Posterior vena cava (tissue), 2 donors: ENCODE measurements around the gene TESK2. TPM values are rescaled to one million over a fixed set of nuclear protein-coding genes. Genes with fewer than 3 reads are reported as not detected.
"Not testable (repeated sequence)": the region's sequence is repeated elsewhere in the genome, so short reads cannot be mapped to it uniquely, and the experiment has no call there.

Experiments
- DNase-seq: peaks from one replicate; pipeline ENCODE4 v3.0.0-alpha.2; 2020; ENCODE audit warnings: low spot score
- intact Hi-C, 2 donors: fragments of 100-400 bp; cut with DNase I; formaldehyde crosslinking; loops; one replicate each; pipeline versions ENCODE4 v1.14.1 to v1.14.2; 2022 to 2023
- total RNA-seq, 2 donors: library from RNA; stranded (reverse); fragmentation: NEBNext Ultra II Directional; extraction: Animal tissue kit (Norgen Biotek cat#: 25700); gene quantifications; one replicate each; pipeline ENCODE4 v1.2.1, GENCODE V29; 2021
- donor health status: DM: yes; HTN: yes; CAD: no.
- donor health status: DM: yes; HTN: yes; CAD: no.

TESK2 gene
- total RNA-seq, 2 donors from 2014 or later: 2.8 to 3.0 TPM

DNA sequence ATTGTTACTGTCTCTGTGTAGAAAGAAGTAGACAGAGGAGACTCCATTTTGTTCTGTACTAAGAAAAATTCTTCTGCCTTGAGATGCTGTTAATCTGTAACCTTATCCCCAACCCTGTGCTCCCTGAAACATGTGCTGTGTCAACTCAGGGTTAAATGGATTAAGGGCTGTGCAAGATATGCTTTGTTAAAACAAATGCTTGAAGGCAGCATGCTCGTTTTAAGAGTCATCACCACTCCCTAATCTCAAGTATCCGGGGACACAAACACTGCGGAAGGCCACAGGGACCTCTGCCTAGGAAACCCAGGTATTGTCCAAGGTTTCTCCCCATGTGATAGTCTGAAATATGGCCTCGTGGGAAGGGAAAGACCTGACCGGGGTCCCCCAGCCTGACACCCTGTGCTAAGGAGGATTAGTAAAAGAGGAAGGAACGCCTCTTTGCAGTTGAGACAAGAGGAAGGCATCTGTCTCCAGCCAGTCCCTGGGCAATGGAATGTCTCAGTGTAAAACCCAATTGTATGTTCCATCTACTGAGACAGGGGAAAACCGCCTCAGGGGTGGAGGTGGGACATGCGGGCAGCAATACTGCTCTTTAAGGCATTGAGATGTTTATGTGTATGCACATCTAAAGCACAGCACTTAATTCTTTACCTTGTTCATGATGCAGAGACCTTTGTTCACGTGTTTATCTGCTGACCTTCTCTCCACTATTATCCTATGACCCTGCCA, 22.7 kb upstream of the TESK2 start:
- DNase-seq: not testable (repeated sequence)
- intact Hi-C loops: loop anchor here in 1 of 2 donors (10.0 kb wide), 1 partner anchor 1181 kb away; no protein-coding TSS in a partner anchor

- DNase-seq: no peak
- intact Hi-C loops: loop anchor here in 1 of 2 donors (10.0 kb wide), 1 partner anchor 1182 kb away; no protein-coding TSS in a partner anchor
Measured at GRCh38 chr1:45512641-45513054, 21.7 kb upstream of the TESK2 start.

- intact Hi-C loops: loop anchor here in 1 of 2 donors (10.0 kb wide), 1 partner anchor 1184 kb away; no protein-coding TSS in a partner anchor
- no peak for DNase-seq
Measured at GRCh38 chr1:45510972-45511527, 20.1 kb upstream of the TESK2 start.

DNA sequence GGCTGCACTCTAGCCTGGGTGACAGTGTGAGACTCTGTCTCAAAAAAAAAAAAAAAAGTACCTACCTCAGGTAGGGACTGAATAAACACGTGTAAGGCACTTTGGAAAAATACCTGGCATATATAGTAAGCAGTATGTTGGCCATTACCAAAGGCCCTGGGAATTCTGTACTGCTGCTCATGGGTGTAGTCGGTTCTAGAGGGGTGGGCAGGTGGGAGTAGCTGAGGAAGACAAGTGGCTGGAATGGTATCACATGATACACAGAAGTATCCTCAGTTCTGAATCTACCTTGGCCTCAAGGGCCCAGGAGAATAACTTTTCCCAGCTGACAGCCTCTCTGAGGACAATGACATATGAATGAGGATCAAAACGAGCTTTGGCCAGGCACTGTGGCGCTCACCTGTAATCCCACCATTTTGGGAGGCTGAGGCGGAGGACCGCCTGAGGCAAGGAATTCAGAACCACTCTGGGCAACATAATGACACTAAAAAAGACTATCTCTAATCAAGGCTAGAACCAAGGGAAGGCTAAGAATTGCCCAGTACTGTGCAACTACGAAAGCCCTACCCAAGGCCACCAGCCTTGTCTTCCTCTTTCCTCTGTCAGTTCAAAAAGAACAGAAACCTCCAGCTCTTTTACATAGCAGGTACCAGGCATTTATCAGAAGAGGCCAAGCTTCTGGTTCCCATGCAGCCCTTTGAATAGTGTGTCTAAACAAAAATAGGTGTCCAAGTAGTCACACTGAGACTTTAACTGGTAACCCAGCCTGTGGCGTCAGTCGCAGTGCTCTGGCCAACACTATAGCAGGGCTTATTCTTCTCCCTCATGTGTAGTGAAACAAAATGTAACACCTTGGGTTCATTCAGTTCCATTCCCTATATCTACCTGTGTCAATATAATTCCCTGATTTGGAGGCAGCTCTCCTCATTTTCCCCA, 19.3 kb upstream of the TESK2 start:
- no peak for DNase-seq

DNA sequence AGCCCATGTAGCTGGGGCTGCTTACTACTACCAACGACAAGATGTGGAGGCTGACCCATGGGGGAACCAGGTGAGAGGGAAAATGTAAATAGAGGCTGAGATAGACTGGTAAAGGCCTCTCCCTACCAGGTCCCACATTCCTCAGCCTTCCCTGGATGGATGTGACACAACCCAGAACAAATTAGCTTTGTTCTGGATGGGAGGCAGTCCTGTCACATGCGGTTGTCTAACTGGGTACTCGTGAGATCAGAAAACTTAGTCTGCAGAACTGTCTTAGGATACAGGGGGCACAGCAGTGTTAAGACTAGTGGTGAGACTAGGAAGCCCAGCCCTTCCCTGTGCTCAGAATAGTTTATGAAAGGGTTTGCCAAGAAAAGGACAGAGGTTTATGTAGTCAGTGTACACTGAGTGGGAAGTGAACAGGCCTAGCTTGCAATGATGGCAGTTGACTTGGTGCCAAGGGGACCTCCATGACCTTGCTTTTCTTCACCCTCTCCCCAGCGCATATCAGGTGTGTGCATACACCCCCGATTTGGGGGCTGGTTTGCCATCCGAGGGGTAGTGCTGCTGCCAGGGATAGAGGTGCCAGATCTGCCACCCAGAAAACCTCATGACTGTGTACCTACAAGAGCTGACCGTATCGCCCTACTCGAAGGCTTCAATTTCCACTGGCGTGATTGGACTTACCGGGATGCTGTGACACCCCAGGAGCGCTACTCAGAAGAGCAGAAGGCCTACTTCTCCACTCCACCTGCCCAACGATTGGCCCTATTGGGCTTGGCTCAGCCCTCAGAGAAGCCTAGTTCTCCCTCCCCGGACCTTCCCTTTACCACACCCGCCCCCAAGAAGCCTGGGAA, 17.6 kb upstream of the TESK2 start:
- intact Hi-C loops: no loop called here
- no peak for DNase-seq

More for the DNA sequence above, 19.3 kb upstream of the TESK2 start:
- intact Hi-C loops: loop anchor here in 1 of 2 donors (10.0 kb wide), 1 partner anchor 1184 kb away; no protein-coding TSS in a partner anchor

DNA sequence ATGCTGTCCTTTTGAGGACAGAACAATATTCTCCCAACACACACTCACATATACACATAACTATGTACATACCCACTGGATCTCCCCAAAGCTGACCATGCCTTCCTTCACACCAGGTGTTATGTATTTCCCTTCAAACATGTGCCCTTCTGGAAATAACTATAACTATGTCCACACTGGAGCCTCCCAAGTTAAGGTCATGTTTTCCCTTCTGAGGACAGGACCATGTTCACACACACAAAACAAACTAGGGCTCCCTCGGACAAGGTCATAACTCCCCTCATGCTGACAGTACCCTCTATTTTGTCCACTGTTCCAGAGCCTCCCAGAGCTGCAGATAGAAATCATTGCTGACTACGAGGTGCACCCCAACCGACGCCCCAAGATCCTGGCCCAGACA, 16.9 kb upstream of the TESK2 start:
- DNase-seq: no peak
- intact Hi-C loops: no loop called here

GRCh38 chr1:45507195-45507594, 16.2 kb upstream of the TESK2 start:
- intact Hi-C loops: no loop called here
- no peak for DNase-seq

DNA sequence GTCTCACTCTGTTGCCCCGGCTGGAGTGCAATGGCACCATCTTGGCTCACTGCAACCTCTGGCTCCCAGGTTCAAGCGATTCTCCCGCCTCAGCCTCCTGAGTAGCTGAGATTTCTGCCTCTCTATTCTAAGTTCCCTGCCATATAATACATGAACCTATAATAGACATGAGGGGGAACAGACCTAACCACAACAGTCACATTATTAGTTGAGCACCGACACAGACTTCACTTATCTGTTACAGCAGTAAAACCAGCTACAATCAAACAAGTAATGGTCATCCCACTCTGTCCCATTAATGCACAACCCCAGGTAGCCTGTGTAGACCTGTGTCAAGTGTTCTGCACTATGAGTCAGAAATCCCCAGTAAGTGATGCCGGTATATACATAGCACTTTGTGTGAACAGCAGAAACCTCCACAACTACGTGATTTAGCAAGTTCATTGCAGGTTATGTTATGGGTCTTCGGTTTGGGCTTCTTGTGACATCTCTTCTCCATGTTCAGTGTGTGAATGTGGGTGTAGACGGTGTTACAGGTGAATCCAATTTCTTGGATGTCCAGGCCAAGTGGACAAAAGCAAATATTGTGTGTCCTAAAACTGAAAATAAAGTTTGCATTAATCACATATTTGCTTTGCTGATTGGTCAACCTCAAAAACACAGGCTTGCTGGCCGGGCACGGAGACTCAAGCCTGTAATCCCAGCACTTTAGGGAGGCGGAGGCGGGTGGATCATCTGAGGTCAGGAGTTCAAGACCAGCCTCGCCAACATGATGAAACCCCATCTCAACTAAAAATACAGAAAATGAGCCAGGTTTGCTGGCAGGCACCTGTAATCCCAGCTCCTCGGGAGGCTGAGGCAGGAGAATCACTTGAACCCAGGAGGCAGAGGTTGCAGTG, 12.7 kb upstream of the TESK2 start:
- intact Hi-C loops: no loop called here
- DNase-seq: no peak

GRCh38 chr1:45501505-45501859, 10.5 kb upstream of the TESK2 start:
- intact Hi-C loops: no loop called here

GRCh38 chr1:45499415-45499769, 8.4 kb upstream of the TESK2 start:
- intact Hi-C loops: loop anchor here in 1 of 2 donors (10.0 kb wide), 1 partner anchor 485 kb away; the partner anchor contains the start of genes HECTD3 and UROD
- DNase-seq: no peak

More at GRCh38 chr1:45501505-45501859, 10.5 kb upstream of the TESK2 start:
- no peak for DNase-seq

DNA sequence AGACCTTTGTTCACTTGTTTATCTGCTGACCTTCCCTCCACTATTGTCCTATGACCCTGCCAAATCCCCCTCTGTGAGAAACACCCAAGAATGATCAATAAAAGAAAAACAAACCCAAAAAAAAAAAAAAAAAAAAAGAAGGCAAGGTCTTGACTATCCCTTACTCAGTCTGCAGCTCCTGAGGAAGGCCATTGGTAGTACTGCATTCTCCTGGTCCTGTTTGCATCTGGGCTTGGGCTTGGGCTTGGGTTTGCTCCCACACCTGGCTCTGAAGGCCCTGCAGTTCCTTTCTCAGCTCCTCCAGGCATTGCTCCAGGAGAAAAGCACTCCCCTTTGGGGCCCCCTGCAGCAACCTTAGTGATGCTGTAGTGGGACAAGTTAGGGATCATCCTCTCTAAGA, 7.3 kb upstream of the TESK2 start:
- intact Hi-C loops: loop anchor here in 1 of 2 donors (10.0 kb wide), 1 partner anchor 483 kb away; the partner anchor contains the start of genes HECTD3 and UROD

GRCh38 chr1:45493116-45493697, 2.2 kb upstream of the TESK2 start:
- DNase-seq: no peak
- intact Hi-C loops: loop anchor here (2.0 to 10.0 kb wide), 3 partner anchors 131 to 480 kb away; partner anchors contain the start of genes UROD (in 2 of the 2) and HECTD3 (in 1 of the 2)

More for the DNA sequence above, 7.3 kb upstream of the TESK2 start:
- DNase-seq: no peak

- DNase-seq: no peak
- intact Hi-C loops: loop anchor here (2.0 to 10.0 kb wide), 3 partner anchors 130 to 480 kb away; partner anchors contain the start of genes UROD (in 2 of the 2) and HECTD3 (in 1 of the 2)
Measured at GRCh38 chr1:45492691-45493090, 1.7 kb upstream of the TESK2 start.

DNA sequence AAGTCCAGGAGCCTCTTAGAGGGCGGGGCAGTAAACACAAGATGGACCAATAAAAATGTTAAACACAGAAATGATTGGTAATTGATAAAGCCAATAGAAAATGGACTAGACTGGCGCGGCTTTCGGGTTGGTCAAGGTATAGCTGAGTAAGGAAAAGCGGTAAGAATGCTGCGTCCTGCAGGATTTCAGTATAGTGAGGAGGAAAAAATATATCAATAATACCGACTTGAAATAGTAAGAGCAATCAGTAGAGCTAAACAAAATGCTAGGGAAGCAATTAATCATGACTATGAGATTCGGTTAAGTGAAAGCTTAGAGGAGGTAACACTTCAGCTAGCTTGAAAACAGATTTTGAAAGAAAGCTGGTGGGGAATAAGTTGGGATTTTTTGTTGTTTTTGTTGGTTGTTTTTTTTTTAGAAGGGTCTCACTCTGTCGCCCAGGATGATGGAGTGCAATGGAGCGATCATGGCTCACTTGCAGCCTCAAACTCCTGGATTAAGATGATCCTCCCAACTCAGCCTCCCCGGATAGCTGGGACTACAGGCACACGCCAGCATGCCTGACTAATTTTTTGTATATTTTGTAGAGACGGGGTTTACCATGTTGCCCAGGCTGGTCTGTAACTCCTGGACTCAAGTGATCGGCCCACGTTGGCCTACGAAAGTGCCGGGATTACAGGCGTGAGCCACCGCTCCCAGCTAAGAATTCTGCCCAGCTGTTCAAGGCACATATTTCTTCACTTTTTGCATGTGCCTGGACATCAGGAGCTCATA, 711 bp upstream of the TESK2 start:
- intact Hi-C loops: loop anchor here (2.0 to 10.0 kb wide), 4 partner anchors 129 to 479 kb away; partner anchors contain the start of genes UROD (in 2 of the 2) and HECTD3 (in 1 of the 2)
- no peak for DNase-seq

GRCh38 chr1:45490121-45490625, 790 bp downstream of the TESK2 start:
- DNase-seq: no peak
- intact Hi-C loops: loop anchor here (2.0 to 10.0 kb wide), 3 partner anchors 128 to 475 kb away; partner anchors contain the start of genes HECTD3 (in 1 of the 2) and UROD (in 1 of the 2)

- DNase-seq, intact Hi-C loops: not testable (repeated sequence)
Measured at GRCh38 chr1:45489379-45489778, 1.6 kb downstream of the TESK2 start.
